Duodenal mucosa (tissue), 2 donors: ENCODE data around the gene DOK5.

Experiments
- H3K27ac ChIP-seq: one replicate; pipeline ENCODE4 v1.7.0; 2013; ENCODE audit warnings: low read depth, low read length
- H3K27me3 ChIP-seq, 2 donors: one replicate each; pipeline ENCODE4 v1.7.0; 2013; ENCODE audit warnings: low read length in 2 of 2, control low read depth in 1 of 2; ENCODE audit not compliant: insufficient read depth in 2 of 2, control insufficient read depth in 1 of 2
- H3K36me3 ChIP-seq, 2 donors: one replicate each; pipeline ENCODE4 v1.7.0; 2013; ENCODE audit warnings: low read length in 2 of 2, control low read depth in 1 of 2; ENCODE audit not compliant: insufficient read depth in 2 of 2, control insufficient read depth in 1 of 2
- H3K4me1 ChIP-seq, 2 donors: one replicate each; pipeline ENCODE4 v1.7.0; 2013; ENCODE audit warnings: low read length in 2 of 2, control low read depth in 1 of 2; ENCODE audit not compliant: insufficient read depth in 2 of 2, control insufficient read depth in 1 of 2
- H3K4me3 ChIP-seq, 2 donors: one replicate each; pipeline ENCODE4 v1.7.0; 2013; ENCODE audit warnings: low read length in 2 of 2, low read depth in 1 of 2
- H3K9ac ChIP-seq, 2 donors: one replicate each; pipeline ENCODE4 v1.7.0; 2013; ENCODE audit warnings: low read length in 2 of 2, low read depth in 1 of 2
- H3K9me3 ChIP-seq, 2 donors: one replicate each; pipeline ENCODE4 v1.7.0; 2013; ENCODE audit warnings: low read length in 2 of 2, control low read depth in 1 of 2; ENCODE audit not compliant: control insufficient read depth in 1 of 2

Gene DOK5

GRCh38 chr20:54451171-54451570 lies 24.2 kb upstream of the DOK5 start:
- H3K27me3 ChIP-seq, result no peaks in the 10 kb centered on the region
- peaks cover 0 to 5% of the 10 kb centered on the region in 2 donors for H3K9me3 ChIP-seq
- no peak overlapping the region for H3K27ac ChIP-seq
- no peaks in the 10 kb centered on the region for H3K36me3 ChIP-seq
- H3K9ac ChIP-seq, result no peak overlapping the region
- H3K4me3 ChIP-seq, result no peak overlapping the region
- H3K4me1 ChIP-seq, result no peaks in the 10 kb centered on the region

GRCh38 chr20:54452277-54452676 lies 23.1 kb upstream of the DOK5 start:
- Histone ChIP-seq H3K27me3 (no peaks in the 10 kb centered on the region), H3K9ac (no peak overlapping the region), H3K4me3 (no peak overlapping the region), H3K27ac (no peak overlapping the region), H3K4me1 (no peaks in the 10 kb centered on the region), H3K9me3 (peaks cover 0 to 5% of the 10 kb centered on the region in 2 donors), H3K36me3 (no peaks in the 10 kb centered on the region)

- peaks cover 0 to 5% of the 10 kb centered on the region in 2 donors for H3K9me3 ChIP-seq
- no peaks in the 10 kb centered on the region for H3K4me1 ChIP-seq
- H3K4me3 ChIP-seq, result no peak overlapping the region
- no peak overlapping the region for H3K9ac ChIP-seq
- H3K27me3 ChIP-seq, result no peaks in the 10 kb centered on the region
- no peak overlapping the region for H3K27ac ChIP-seq
- no peaks in the 10 kb centered on the region for H3K36me3 ChIP-seq
Observed at GRCh38 chr20:54454982-54455381, 20.4 kb upstream of the DOK5 start.

- Histone ChIP-seq H3K9ac (no peak overlapping the region), H3K27me3 (no peaks in the 10 kb centered on the region), H3K4me3 (no peak overlapping the region), H3K4me1 (no peaks in the 10 kb centered on the region), H3K36me3 (no peaks in the 10 kb centered on the region), H3K27ac (no peak overlapping the region), H3K9me3 (peaks cover 0 to under 1% of the 10 kb centered on the region in 2 donors)
Observed at GRCh38 chr20:54456423-54456822, 19.0 kb upstream of the DOK5 start.

- no peak overlapping the region for H3K27ac ChIP-seq
- H3K9me3 ChIP-seq, result no peaks in the 10 kb centered on the region
- H3K27me3 ChIP-seq, result no peaks in the 10 kb centered on the region
- H3K4me3 ChIP-seq, result no peak overlapping the region
- no peak overlapping the region for H3K9ac ChIP-seq
- no peaks in the 10 kb centered on the region for H3K4me1 ChIP-seq
- no peaks in the 10 kb centered on the region for H3K36me3 ChIP-seq
Observed at GRCh38 chr20:54456961-54457360, 18.4 kb upstream of the DOK5 start.

- Histone ChIP-seq H3K27me3 (no peaks in the 10 kb centered on the region), H3K9me3 (no peaks in the 10 kb centered on the region), H3K27ac (no peak overlapping the region), H3K4me1 (no peaks in the 10 kb centered on the region), H3K36me3 (no peaks in the 10 kb centered on the region), H3K4me3 (no peak overlapping the region), H3K9ac (no peak overlapping the region)
Observed at GRCh38 chr20:54458219-54458618, 17.2 kb upstream of the DOK5 start.

GRCh38 chr20:54459279-54459678 lies 16.1 kb upstream of the DOK5 start:
- Histone ChIP-seq H3K4me1 (no peaks in the 10 kb centered on the region), H3K4me3 (no peak overlapping the region), H3K36me3 (no peaks in the 10 kb centered on the region), H3K9me3 (no peaks in the 10 kb centered on the region), H3K9ac (no peak overlapping the region), H3K27ac (no peak overlapping the region), H3K27me3 (no peaks in the 10 kb centered on the region)

- Histone ChIP-seq H3K27ac (no peak overlapping the region), H3K9ac (no peak overlapping the region), H3K27me3 (no peaks in the 10 kb centered on the region), H3K9me3 (no peaks in the 10 kb centered on the region), H3K36me3 (no peaks in the 10 kb centered on the region), H3K4me3 (no peak overlapping the region), H3K4me1 (no peaks in the 10 kb centered on the region)
Observed at GRCh38 chr20:54464003-54464402, 11.4 kb upstream of the DOK5 start.

GRCh38 chr20:54466127-54466526 lies 9.3 kb upstream of the DOK5 start:
- H3K9me3 ChIP-seq, result no peaks in the 10 kb centered on the region
- H3K4me3 ChIP-seq, result no peak overlapping the region
- no peaks in the 10 kb centered on the region for H3K27me3 ChIP-seq
- H3K4me1 ChIP-seq, result no peaks in the 10 kb centered on the region
- no peak overlapping the region for H3K27ac ChIP-seq
- H3K9ac ChIP-seq, result no peak overlapping the region
- no peaks in the 10 kb centered on the region for H3K36me3 ChIP-seq

- no peaks in the 10 kb centered on the region for H3K36me3 ChIP-seq
- H3K4me1 ChIP-seq, result no peaks in the 10 kb centered on the region
- H3K9me3 ChIP-seq, result no peaks in the 10 kb centered on the region
- H3K27ac ChIP-seq, result no peak overlapping the region
- H3K4me3 ChIP-seq, result no peak overlapping the region
- no peak overlapping the region for H3K9ac ChIP-seq
- H3K27me3 ChIP-seq, result no peaks in the 10 kb centered on the region
Observed at GRCh38 chr20:54467622-54468021, 7.8 kb upstream of the DOK5 start.

GRCh38 chr20:54468082-54468481 lies 7.3 kb upstream of the DOK5 start:
- Histone ChIP-seq H3K27me3 (no peaks in the 10 kb centered on the region), H3K9me3 (no peaks in the 10 kb centered on the region), H3K4me3 (no peak overlapping the region), H3K9ac (no peak overlapping the region), H3K4me1 (no peaks in the 10 kb centered on the region), H3K36me3 (no peaks in the 10 kb centered on the region), H3K27ac (no peak overlapping the region)
